Measurements from ENCODE around the gene E2F8. TPM values are rescaled to one million over a fixed set of nuclear protein-coding genes. Genes with fewer than 3 reads are reported as not detected.

The E2F8 gene
- total and polyA plus RNA-seq, 10 of the 15 experiments (the other 5 are each of a cell fraction or from before 2014, with no cell fraction given) = 8.8 to 28.1 (median 18.5) TPM

GRCh38 chr11:19196432-19196831 lies 44.3 kb downstream of the E2F8 start (continued):
- TF ChIP-seq E2F4 (IDR thresholded peaks at IDR 0.05; ENCODE audit: low read depth, low read length) = no peak
- TF ChIP-seq IRF4 (IDR thresholded peaks at IDR 0.05; ENCODE audit: low read depth, low read length) = no peak

- Histone ChIP-seq H3K79me2 (ENCODE audit: control insufficient read depth, insufficient read depth, low read length) (no peaks in the 10 kb centered on the region), H3K4me2 (ENCODE audit: control insufficient read depth, insufficient read depth) (no peak overlapping the region), H4K20me1 (ENCODE audit: control insufficient read depth, insufficient read depth) (no peaks in the 10 kb centered on the region), H3K27me3 (replicated peaks in 1 of 2; ENCODE audit: control insufficient read depth in 2 of 2, insufficient read depth in 2 of 2, low read length in 1 of 2) (no peaks in the 10 kb centered on the region), H3K9ac (ENCODE audit: control insufficient read depth, insufficient read depth, low read length) (no peak overlapping the region), H3K27ac (ENCODE audit: control insufficient read depth, insufficient read depth) (no peak overlapping the region), H3K4me3 (no peak overlapping the region), H3K9me3 (replicated peaks; ENCODE audit: control insufficient read depth, insufficient read depth, low read length) (no peaks in the 10 kb centered on the region), H2AFZ (ENCODE audit: control insufficient read depth, low read depth, low read length) (no peak overlapping the region), H3K36me3 (ENCODE audit: control insufficient read depth in 2 of 2, insufficient read depth in 2 of 2, low read length in 1 of 2) (no peaks in the 10 kb centered on the region), H3K4me1 (ENCODE audit: control insufficient read depth, insufficient read depth, low read length) (no peaks in the 10 kb centered on the region)
- TF ChIP-seq ZNF24 (IDR thresholded peaks at IDR 0.05) = peak; percentile 81
- no peak for TF ChIP-seq NBN (IDR thresholded peaks at IDR 0.05)
- DNase-seq (ENCODE audit: low read depth, low spot score) (no peak), ATAC-seq (no peak), FAIRE-seq (no peak)
- intact Hi-C loops (cut with micrococcal nuclease; ENCODE audit: unreplicated experiment) (no loop called here), in situ Hi-C loops (cut with MboI) (no loop called here)
- POLR2A ChIA-PET = no interaction called here
- 89% methylated on average over 4 of the region's 4 CpGs for WGBS (ENCODE audit: insufficient coverage, insufficient replicate concordance, low lambda C conversion rate, missing lambda C conversion rate)
- CTCF ChIA-PET = no interaction called here
- SMC1A ChIA-PET (ENCODE audit: uncharacterized antibody, unreplicated experiment) = no interaction called here
- RAD21 ChIA-PET (ENCODE audit: unreplicated experiment) = no interaction called here
- no TSS peak for BruUV-seq (replicated peaks)
These were observed 46.0 kb downstream of the E2F8 start for GRCh38 chr11:19194620-19195308.

- H3K9ac ChIP-seq (ENCODE audit: control insufficient read depth, insufficient read depth, low read length) = no peak overlapping the region
- FAIRE-seq (no peak), ATAC-seq (no peak), DNase-seq (ENCODE audit: low read depth, low spot score) (no peak)
- no peaks in the 10 kb centered on the region for H4K20me1 ChIP-seq (ENCODE audit: control insufficient read depth, insufficient read depth)
- no peaks in the 10 kb centered on the region for H3K36me3 ChIP-seq (ENCODE audit: control insufficient read depth in 2 of 2, insufficient read depth in 2 of 2, low read length in 1 of 2)
- no peaks in the 10 kb centered on the region for H3K79me2 ChIP-seq (ENCODE audit: control insufficient read depth, insufficient read depth, low read length)
- H3K27ac ChIP-seq (ENCODE audit: control insufficient read depth, insufficient read depth) = no peak overlapping the region
- no peaks in the 10 kb centered on the region for H3K9me3 ChIP-seq (replicated peaks; ENCODE audit: control insufficient read depth, insufficient read depth, low read length)
- ChIA-PET CTCF (interaction anchor here (1.1 kb wide), 1 partner anchor 15 kb away, joined by 3 read pairs; no protein-coding TSS in a partner anchor), RAD21 (ENCODE audit: unreplicated experiment) (no interaction called here), SMC1A (ENCODE audit: uncharacterized antibody, unreplicated experiment) (no interaction called here), POLR2A (no interaction called here)
- no peak overlapping the region for H3K4me3 ChIP-seq
- in situ Hi-C loops (cut with MboI) = no loop called here
- H3K4me1 ChIP-seq (ENCODE audit: control insufficient read depth, insufficient read depth, low read length) = no peaks in the 10 kb centered on the region
- no TSS peak for BruUV-seq (replicated peaks)
- H3K4me2 ChIP-seq (ENCODE audit: control insufficient read depth, insufficient read depth) = no peak overlapping the region
- WGBS (ENCODE audit: insufficient coverage, insufficient replicate concordance, low lambda C conversion rate, missing lambda C conversion rate) = 92% methylated on average over 2 of the region's 2 CpGs
- H2AFZ ChIP-seq (ENCODE audit: control insufficient read depth, low read depth, low read length) = no peak overlapping the region
- intact Hi-C loops (cut with micrococcal nuclease; ENCODE audit: unreplicated experiment) = no loop called here
- no peaks in the 10 kb centered on the region for H3K27me3 ChIP-seq (replicated peaks in 1 of 2; ENCODE audit: control insufficient read depth in 2 of 2, insufficient read depth in 2 of 2, low read length in 1 of 2)
- TF ChIP-seq NR2C2 (IDR thresholded peaks at IDR 0.05; ENCODE audit: borderline replicate concordance, control insufficient read depth, insufficient read length, low read depth) (no peak), NR2C1 (IDR thresholded peaks at IDR 0.05) (no peak), ASH2L (IDR thresholded peaks at IDR 0.05; ENCODE audit: borderline replicate concordance, low read depth) (no peak), CEBPZ (IDR thresholded peaks at IDR 0.05; ENCODE audit: low read depth, low read length) (no peak), EZH2 (IDR thresholded peaks at IDR 0.05; ENCODE audit: borderline replicate concordance, control insufficient read depth, low read depth, low read length) (no peak), POLR2AphosphoS2 (IDR thresholded peaks at IDR 0.05; ENCODE audit: low read depth, low read length) (no peak), TCF7 (IDR thresholded peaks at IDR 0.05; ENCODE audit: borderline replicate concordance) (no peak), SREBF2 (IDR thresholded peaks at IDR 0.05; ENCODE audit: low read length) (no peak)
These were observed 46.8 kb downstream of the E2F8 start for GRCh38 chr11:19193916-19194315.
